Measurements from ENCODE around the gene PANK1. TPM values are rescaled to one million over a fixed set of nuclear protein-coding genes. Genes with fewer than 3 reads are reported as not detected.

The PANK1 gene
- total and polyA plus RNA-seq, 2 donors from 2014 or later, result 5.4 to 31.3 TPM

DNA sequence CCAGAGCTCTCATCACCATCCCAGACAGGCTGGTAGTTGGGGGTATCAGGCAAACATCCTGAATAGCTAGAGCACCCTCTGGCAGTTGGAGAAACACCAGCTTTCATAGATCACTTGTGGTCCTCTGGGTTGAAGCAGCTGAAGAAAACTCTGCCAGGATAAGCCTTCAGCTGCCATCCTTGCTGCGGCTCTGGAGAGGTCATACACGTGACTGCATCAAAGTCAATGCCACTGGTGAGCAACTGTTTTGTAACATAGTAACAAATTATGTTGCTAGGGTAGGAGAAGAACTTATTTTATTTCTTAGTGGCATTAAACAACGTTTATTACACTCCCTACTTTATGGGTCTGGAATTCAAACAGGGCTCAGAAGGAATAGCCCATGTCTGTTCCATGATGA lies 19.2 kb upstream of the PANK1 start:
- Histone ChIP-seq H3K27me3 (ENCODE audit: control insufficient read depth, insufficient read depth, low read length) (no peaks in the 10 kb centered on the region), H3K4me1 (ENCODE audit: control insufficient read depth in 2 of 3, insufficient read depth in 2 of 3, low read depth in 1 of 3, low read length in 3 of 3) (no peaks in the 10 kb centered on the region), H3K9me3 (ENCODE audit: control insufficient read depth in 2 of 3, insufficient read depth in 1 of 3, low read length in 3 of 3) (no peaks in the 10 kb centered on the region), H3K27ac (ENCODE audit: low read depth in 2 of 2, low read length in 2 of 2) (no peak overlapping the region), H3K36me3 (ENCODE audit: control insufficient read depth in 2 of 3, insufficient read depth in 3 of 3, low read length in 3 of 3) (no peaks in the 10 kb centered on the region), H3K4me3 (ENCODE audit: low read length in 3 of 3) (no peak overlapping the region), H3K9ac (ENCODE audit: low read length in 3 of 3) (no peak overlapping the region)
- intact Hi-C loops (cut with DNase I), result no loop called here
- TF ChIP-seq, protein P1, sequence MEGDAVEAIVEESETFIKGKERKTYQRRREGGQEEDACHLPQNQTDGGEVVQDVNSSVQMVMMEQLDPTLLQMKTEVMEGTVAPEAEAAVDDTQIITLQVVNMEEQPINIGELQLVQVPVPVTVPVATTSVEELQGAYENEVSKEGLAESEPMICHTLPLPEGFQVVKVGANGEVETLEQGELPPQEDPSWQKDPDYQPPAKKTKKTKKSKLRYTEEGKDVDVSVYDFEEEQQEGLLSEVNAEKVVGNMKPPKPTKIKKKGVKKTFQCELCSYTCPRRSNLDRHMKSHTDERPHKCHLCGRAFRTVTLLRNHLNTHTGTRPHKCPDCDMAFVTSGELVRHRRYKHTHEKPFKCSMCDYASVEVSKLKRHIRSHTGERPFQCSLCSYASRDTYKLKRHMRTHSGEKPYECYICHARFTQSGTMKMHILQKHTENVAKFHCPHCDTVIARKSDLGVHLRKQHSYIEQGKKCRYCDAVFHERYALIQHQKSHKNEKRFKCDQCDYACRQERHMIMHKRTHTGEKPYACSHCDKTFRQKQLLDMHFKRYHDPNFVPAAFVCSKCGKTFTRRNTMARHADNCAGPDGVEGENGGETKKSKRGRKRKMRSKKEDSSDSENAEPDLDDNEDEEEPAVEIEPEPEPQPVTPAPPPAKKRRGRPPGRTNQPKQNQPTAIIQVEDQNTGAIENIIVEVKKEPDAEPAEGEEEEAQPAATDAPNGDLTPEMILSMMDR (IDR thresholded peaks at IDR 0.05; ENCODE audit: borderline replicate concordance, extremely low read depth, insufficient read depth), result no peak
- no peak for FAIRE-seq
- no peak for DNase-seq

DNA sequence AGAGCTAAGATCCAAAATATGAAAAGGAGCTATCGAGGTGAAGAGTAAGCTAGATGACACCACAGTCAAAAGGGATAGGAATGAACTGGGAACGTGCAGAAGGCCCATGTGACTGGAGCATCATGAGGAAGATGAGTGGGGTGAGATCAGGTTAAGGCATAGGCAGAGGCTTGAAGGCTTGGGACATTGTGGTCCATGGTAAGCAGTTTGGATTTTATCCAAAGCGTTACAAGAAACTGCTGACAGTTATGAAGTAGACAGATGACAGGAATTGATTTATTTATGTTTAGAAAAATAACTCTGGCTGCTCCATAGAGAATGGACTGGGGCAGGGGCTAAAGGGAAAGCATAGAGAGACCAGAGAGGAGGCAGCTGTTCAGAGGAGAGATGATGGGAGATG lies 18.1 kb upstream of the PANK1 start:
- TF ChIP-seq, protein P1 (IDR thresholded peaks at IDR 0.05; ENCODE audit: borderline replicate concordance, extremely low read depth, insufficient read depth), result no peak
- H3K27me3 ChIP-seq (ENCODE audit: control insufficient read depth, insufficient read depth, low read length), result no peaks in the 10 kb centered on the region
- H3K4me1 ChIP-seq (ENCODE audit: control insufficient read depth in 2 of 3, insufficient read depth in 2 of 3, low read depth in 1 of 3, low read length in 3 of 3), result no peaks in the 10 kb centered on the region
- intact Hi-C loops (cut with DNase I), result no loop called here
- no peak for FAIRE-seq
- H3K9me3 ChIP-seq (ENCODE audit: control insufficient read depth in 2 of 3, insufficient read depth in 1 of 3, low read length in 3 of 3), result no peaks in the 10 kb centered on the region
- no peak overlapping the region for H3K9ac ChIP-seq (ENCODE audit: low read length in 3 of 3)
- no peak overlapping the region for H3K27ac ChIP-seq (ENCODE audit: low read depth in 2 of 2, low read length in 2 of 2)
- no peak for DNase-seq
- no peak overlapping the region for H3K4me3 ChIP-seq (ENCODE audit: low read length in 3 of 3)
- H3K36me3 ChIP-seq (ENCODE audit: control insufficient read depth in 2 of 3, insufficient read depth in 3 of 3, low read length in 3 of 3), result no peaks in the 10 kb centered on the region

DNA sequence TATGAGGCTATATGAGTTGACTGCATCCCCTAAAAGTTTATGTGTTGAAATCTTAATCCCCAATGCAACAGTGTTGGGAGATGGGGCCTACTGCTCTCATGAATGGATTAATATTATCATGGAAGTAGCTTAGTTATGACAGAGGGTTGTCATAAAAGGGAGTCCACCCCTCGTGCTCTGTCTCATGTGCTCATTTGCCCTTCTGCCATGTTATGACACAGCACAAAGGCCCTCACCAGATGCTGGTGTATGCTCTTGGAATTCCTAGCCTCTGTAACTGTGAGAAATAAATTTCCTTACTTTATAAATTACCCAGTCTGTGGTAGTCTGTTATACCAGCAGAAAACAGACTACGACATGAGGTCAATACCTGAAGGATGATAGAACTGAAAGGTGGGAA lies 17.6 kb upstream of the PANK1 start:
- Histone ChIP-seq H3K9me3 (ENCODE audit: control insufficient read depth in 2 of 3, insufficient read depth in 1 of 3, low read length in 3 of 3) (no peaks in the 10 kb centered on the region), H3K36me3 (ENCODE audit: control insufficient read depth in 2 of 3, insufficient read depth in 3 of 3, low read length in 3 of 3) (no peaks in the 10 kb centered on the region), H3K4me1 (ENCODE audit: control insufficient read depth in 2 of 3, insufficient read depth in 2 of 3, low read depth in 1 of 3, low read length in 3 of 3) (no peaks in the 10 kb centered on the region), H3K27me3 (ENCODE audit: control insufficient read depth, insufficient read depth, low read length) (no peaks in the 10 kb centered on the region), H3K9ac (ENCODE audit: low read length in 3 of 3) (no peak overlapping the region), H3K4me3 (ENCODE audit: low read length in 3 of 3) (no peak overlapping the region), H3K27ac (ENCODE audit: low read depth in 2 of 2, low read length in 2 of 2) (no peak overlapping the region)
- TF ChIP-seq, protein P1 (IDR thresholded peaks at IDR 0.05; ENCODE audit: borderline replicate concordance, extremely low read depth, insufficient read depth), result no peak
- intact Hi-C loops (cut with DNase I), result no loop called here
- FAIRE-seq (no peak), DNase-seq (no peak)

All from kidney (tissue), 14 donors.